GM13976 (cell line): Measurements from ENCODE around the gene FGD4.

Source experiments
- DNase-seq: peaks from one replicate; pipeline ENCODE4 v3.0.0; 2012; ENCODE audit warnings: low spot score
- in situ Hi-C: fragments of 300-500 bp; cut with MboI; formaldehyde crosslinking; loops from one replicate; pipeline ENCODE4 v1.12.0; 2022; ENCODE audit warnings: low sequenced_read_pairs, mixed read lengths, inconsistent platforms; ENCODE audit not compliant: unreplicated experiment
- TF ChIP-seq, protein P1 (sequence below): IDR thresholded peaks from 2 replicates; pipeline ENCODE4 v1.5.1; 2012; ENCODE audit warnings: borderline replicate concordance, mild to moderate bottlenecking; ENCODE audit not compliant: insufficient read depth; ENCODE audit errors: extremely low read depth, missing control alignments, control extremely low read depth

The FGD4 gene

DNA sequence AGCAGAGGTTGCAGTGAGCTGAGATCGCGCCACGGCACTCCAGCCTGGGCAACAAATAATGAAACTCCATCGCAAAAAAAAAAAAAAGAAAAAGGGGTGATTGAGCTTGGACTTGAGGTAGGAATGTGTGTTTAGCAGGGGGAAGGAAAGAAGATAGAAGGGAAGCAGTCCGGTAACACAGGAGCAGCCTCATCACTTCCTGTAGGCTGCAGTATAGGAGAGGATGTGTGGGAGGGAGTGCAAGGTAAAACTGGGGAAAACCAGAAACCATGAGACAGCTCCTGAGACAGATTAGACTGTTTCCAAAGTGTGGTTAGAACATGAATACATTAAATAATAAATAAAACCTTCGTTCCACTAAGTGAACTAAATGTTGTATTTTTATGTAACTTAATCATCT is 49.2 kb downstream of the FGD4 start:
- in situ Hi-C loops: no loop called here
- DNase-seq: no peak
- TF ChIP-seq, protein P1, sequence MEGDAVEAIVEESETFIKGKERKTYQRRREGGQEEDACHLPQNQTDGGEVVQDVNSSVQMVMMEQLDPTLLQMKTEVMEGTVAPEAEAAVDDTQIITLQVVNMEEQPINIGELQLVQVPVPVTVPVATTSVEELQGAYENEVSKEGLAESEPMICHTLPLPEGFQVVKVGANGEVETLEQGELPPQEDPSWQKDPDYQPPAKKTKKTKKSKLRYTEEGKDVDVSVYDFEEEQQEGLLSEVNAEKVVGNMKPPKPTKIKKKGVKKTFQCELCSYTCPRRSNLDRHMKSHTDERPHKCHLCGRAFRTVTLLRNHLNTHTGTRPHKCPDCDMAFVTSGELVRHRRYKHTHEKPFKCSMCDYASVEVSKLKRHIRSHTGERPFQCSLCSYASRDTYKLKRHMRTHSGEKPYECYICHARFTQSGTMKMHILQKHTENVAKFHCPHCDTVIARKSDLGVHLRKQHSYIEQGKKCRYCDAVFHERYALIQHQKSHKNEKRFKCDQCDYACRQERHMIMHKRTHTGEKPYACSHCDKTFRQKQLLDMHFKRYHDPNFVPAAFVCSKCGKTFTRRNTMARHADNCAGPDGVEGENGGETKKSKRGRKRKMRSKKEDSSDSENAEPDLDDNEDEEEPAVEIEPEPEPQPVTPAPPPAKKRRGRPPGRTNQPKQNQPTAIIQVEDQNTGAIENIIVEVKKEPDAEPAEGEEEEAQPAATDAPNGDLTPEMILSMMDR: no peak

DNA sequence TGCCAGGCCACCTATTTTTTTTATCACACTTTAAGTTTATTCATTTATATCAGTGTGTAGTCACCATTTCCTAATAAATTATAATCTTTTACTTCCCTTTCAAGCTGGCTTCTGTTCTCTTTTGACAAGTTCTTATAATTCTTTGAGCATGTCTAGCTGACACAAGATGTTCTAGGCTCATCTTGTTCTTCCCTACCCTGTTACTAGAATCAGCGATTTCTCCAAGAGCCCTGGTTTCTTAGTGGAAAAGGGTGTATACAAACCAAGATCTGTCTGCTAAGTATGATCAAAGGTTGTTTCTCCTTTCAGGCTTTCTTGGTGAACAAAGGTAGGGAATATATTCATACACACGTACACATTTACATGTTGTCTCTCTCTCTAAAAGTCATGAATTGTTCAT is 51.0 kb downstream of the FGD4 start:
- TF ChIP-seq, protein P1: no peak
- in situ Hi-C loops: loop anchor here (10.0 to 25.0 kb wide), 3 partner anchors 224 to 1562 kb away; partner anchors contain the start of genes ALG10, DNM1L and YARS2
- DNase-seq: no peak

DNA sequence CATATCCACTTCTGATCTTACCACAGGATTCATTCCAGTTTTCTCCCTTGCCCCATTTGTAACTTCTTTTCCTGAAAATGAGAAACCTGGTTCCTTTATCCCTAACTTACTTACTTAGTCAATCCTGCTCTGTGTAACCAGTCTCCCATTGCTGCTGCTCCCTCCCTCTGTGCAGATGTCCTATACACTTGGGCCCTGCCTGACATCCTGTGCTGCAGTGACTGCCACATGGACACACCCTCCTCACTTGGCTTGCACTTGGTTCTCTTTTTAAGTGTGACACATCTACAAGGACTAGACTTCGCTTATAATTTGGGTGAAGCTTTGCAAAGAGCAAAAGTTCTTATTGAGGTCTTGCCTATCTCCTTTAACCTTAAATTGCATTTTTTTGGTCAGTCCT is 51.4 kb downstream of the FGD4 start:
- TF ChIP-seq, protein P1: no peak
- in situ Hi-C loops: loop anchor here (10.0 to 25.0 kb wide), 3 partner anchors 224 to 1562 kb away; partner anchors contain the start of genes ALG10, DNM1L and YARS2
- DNase-seq: no peak

DNA sequence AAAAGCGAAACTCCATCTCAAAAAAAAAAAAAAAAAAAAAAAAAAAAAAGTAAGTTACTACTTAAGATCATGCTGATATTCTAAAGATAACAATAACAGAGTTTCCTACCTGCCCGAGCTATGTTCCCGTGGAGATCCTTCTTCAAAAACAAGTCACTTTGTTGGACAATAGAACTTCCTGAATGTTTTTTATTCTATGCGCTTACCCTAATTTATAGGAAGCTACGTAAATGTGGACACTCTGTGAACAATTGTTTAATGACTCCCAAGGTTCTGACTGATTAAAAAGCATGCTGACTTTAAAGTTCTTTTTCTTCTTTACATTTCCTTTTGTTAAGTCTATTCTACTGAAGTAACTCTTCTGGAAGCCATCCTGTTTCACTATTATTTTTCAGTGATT is 52.5 kb downstream of the FGD4 start:
- TF ChIP-seq, protein P1: no peak
- no peak for DNase-seq
- in situ Hi-C loops: loop anchor here (10.0 to 25.0 kb wide), 3 partner anchors 223 to 1560 kb away; partner anchors contain the start of genes ALG10, DNM1L and YARS2

DNA sequence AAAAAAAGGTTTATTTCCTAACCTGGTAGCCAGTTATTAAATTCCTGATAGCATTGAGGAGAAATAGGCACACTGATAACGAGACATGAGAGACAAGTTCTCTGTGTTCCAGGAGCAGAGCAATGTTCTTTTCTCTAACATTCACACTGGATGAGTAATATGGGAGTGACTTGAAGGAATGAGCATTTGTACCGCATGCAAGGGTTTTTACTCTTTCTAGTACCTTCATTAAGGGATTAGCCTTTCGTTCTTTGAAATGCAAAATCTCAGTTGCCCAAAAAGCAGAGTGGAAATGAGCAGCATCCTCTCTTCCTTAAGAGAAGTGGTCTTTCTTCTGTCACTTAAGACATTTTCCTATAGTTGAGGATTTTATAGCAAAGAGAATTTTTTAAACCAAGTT is 54.7 kb downstream of the FGD4 start:
- no peak for DNase-seq
- TF ChIP-seq, protein P1: no peak
- in situ Hi-C loops: loop anchor here (10.0 to 25.0 kb wide), 3 partner anchors 221 to 1558 kb away; partner anchors contain the start of genes ALG10, DNM1L and YARS2

DNA sequence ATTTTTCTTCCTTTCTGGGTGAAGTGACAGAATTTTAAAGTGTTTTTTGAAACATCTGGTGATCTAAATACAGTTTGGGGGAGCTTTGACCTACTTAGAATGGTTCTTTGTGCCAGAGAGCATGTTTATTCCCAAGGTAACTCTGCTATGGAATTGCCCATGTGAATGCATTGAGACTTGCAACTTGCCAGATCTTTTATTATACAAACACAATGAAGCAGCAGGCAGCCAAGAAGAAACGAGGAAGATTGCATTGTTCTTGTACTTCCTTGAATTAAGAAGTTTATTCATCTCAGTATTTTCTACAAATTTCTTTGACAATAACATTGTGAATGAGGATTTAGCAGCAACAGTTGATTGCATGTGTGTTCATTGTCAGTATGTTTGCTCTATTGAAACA is 55.5 kb downstream of the FGD4 start:
- TF ChIP-seq, protein P1: no peak
- in situ Hi-C loops: loop anchor here (10.0 to 25.0 kb wide), 3 partner anchors 220 to 1557 kb away; partner anchors contain the start of genes ALG10, DNM1L and YARS2
- no peak for DNase-seq

DNA sequence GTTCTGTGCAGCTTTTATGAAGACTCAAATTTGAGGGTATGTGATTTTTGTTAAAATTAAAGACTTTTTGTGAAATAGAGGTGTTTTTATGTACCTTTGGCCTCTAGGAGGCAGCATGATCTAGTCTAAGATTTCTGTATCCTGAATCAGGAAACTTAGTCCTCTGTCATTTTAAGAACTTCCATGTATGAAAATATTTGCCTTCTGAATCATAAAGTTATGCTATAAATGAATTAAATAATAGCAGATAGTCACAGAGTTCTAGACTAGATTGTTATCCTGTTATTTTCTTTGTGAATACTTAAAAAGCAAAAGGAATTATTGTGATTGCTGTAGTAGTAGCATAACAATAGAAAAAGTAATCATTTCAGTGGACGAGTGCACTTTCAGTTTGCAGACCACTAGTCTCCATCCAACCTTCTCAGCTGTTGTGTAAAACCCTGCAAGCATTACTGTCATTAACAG is 56.3 kb downstream of the FGD4 start:
- in situ Hi-C loops: loop anchor here (10.0 to 25.0 kb wide), 3 partner anchors 219 to 1557 kb away; partner anchors contain the start of genes ALG10, DNM1L and YARS2
- DNase-seq: peak; percentile 47

More for the DNA sequence above, 56.3 kb downstream of the FGD4 start:
- TF ChIP-seq, protein P1: peak; percentile 41
